H9 (cell line): ENCODE results near the gene TSPO. TPM values are rescaled to one million over a fixed set of nuclear protein-coding genes. Genes with fewer than 3 reads are reported as not detected.

Experiments used
- DNase-seq: peaks from one replicate; pipeline ENCODE4 v3.0.0-alpha.2; 2017
- H2AFZ ChIP-seq: one replicate; pipeline ENCODE4 v1.6.1; 2013; ENCODE audit warnings: mild to moderate bottlenecking, low read length, control low read depth, moderate library complexity
- H2AK5ac ChIP-seq: 2 replicates; pipeline ENCODE4 v1.6.1; 2013; ENCODE audit warnings: low read length, control low read depth, mixed read lengths; ENCODE audit not compliant: insufficient read length
- H2BK120ac ChIP-seq: one replicate; pipeline ENCODE4 v1.6.1; 2013; ENCODE audit warnings: low read depth, mild to moderate bottlenecking, low read length, control low read depth, inconsistent platforms; ENCODE audit not compliant: poor library complexity, severe bottlenecking
- H2BK12ac ChIP-seq: 2 replicates; pipeline ENCODE4 v1.6.1; 2013; ENCODE audit warnings: low read length, control low read depth, mixed read lengths, low read depth; ENCODE audit not compliant: insufficient read length
- H2BK15ac ChIP-seq: 2 replicates; pipeline ENCODE4 v1.6.1; 2013; ENCODE audit warnings: low read depth, low read length, control low read depth
- H2BK20ac ChIP-seq: one replicate; pipeline ENCODE4 v1.6.1; 2013; ENCODE audit warnings: low read depth, mild to moderate bottlenecking, low read length, control low read depth, inconsistent platforms; ENCODE audit not compliant: poor library complexity, severe bottlenecking
- H2BK5ac ChIP-seq: 2 replicates; pipeline ENCODE4 v1.6.1; 2013; ENCODE audit warnings: low read length, control low read depth, mixed read lengths; ENCODE audit not compliant: insufficient read length
- H3K14ac ChIP-seq: 2 replicates; pipeline ENCODE4 v1.6.1; 2013; ENCODE audit warnings: low read length, control low read depth; ENCODE audit not compliant: insufficient read depth
- H3K18ac ChIP-seq: 2 replicates; pipeline ENCODE4 v1.6.1; 2013; ENCODE audit warnings: low read depth, mild to moderate bottlenecking, mixed read lengths, low read length, control low read depth; ENCODE audit not compliant: insufficient read length
- H3K23ac ChIP-seq: 2 replicates; pipeline ENCODE4 v1.6.1; 2013; ENCODE audit warnings: low read length, control low read depth, mixed read lengths, low read depth; ENCODE audit not compliant: insufficient read length
- H3K23me2 ChIP-seq: 2 replicates; pipeline ENCODE4 v1.6.1; 2013; ENCODE audit warnings: low read depth, mild to moderate bottlenecking, mixed read lengths, low read length, control low read depth; ENCODE audit not compliant: insufficient read length, poor library complexity, severe bottlenecking
- H3K27ac ChIP-seq: 2 replicates; pipeline ENCODE4 v1.5.1; 2013; ENCODE audit warnings: low read length, control low read depth, mixed read lengths, low read depth; ENCODE audit not compliant: insufficient read length
- H3K27me3 ChIP-seq: 2 replicates; pipeline ENCODE4 v1.6.1; 2013; ENCODE audit warnings: low read length, control low read depth, inconsistent platforms; ENCODE audit not compliant: insufficient read depth
- H3K4ac ChIP-seq: 2 replicates; pipeline ENCODE4 v1.6.1; 2013; ENCODE audit warnings: low read depth, mild to moderate bottlenecking, control low read depth, inconsistent platforms, low read length, moderate library complexity
- H3K4me1 ChIP-seq: 2 replicates; pipeline ENCODE4 v1.6.1; 2013; ENCODE audit warnings: low read length, control low read depth, inconsistent platforms; ENCODE audit not compliant: insufficient read depth
- H3K4me2 ChIP-seq: 2 replicates; pipeline ENCODE4 v1.6.1; 2013; ENCODE audit warnings: low read length, control low read depth, mixed read lengths; ENCODE audit not compliant: insufficient read length, insufficient read depth
- H3K56ac ChIP-seq: 2 replicates; pipeline ENCODE4 v1.6.1; 2013; ENCODE audit warnings: low read depth, mild to moderate bottlenecking, mixed read lengths, low read length, control low read depth; ENCODE audit not compliant: insufficient read length
- H3K79me1 ChIP-seq: 2 replicates; pipeline ENCODE4 v1.6.1; 2013; ENCODE audit warnings: low read depth, mild to moderate bottlenecking, moderate library complexity, low read length, control low read depth, inconsistent platforms; ENCODE audit not compliant: insufficient read depth, poor library complexity, severe bottlenecking
- H3K79me2 ChIP-seq: 2 replicates; pipeline ENCODE4 v1.6.1; 2013; ENCODE audit warnings: low read length, control low read depth, inconsistent platforms; ENCODE audit not compliant: insufficient read depth
- H3K9ac ChIP-seq: 2 replicates; pipeline ENCODE4 v1.6.1; 2013; ENCODE audit warnings: low read length, control low read depth, mixed read lengths; ENCODE audit not compliant: insufficient read length; ENCODE audit errors: extremely low read depth
- H3K9me3 ChIP-seq: one replicate; pipeline ENCODE4 v1.6.1; 2013; ENCODE audit warnings: low read depth, low read length, inconsistent platforms; ENCODE audit not compliant: control insufficient read depth
- H3T11ph ChIP-seq: one replicate; pipeline ENCODE4 v1.6.1; 2013; ENCODE audit warnings: mild to moderate bottlenecking, low read length, control low read depth, inconsistent platforms
- H4K20me1 ChIP-seq: one replicate; pipeline ENCODE4 v1.6.1; 2013; ENCODE audit not compliant: control insufficient read depth, insufficient read length, insufficient read depth
- H4K5ac ChIP-seq: 2 replicates; pipeline ENCODE4 v1.6.1; 2013; ENCODE audit warnings: low read depth, mild to moderate bottlenecking, mixed read lengths, low read length, control low read depth; ENCODE audit not compliant: insufficient read length
- H4K8ac ChIP-seq: replicated peaks from 2 replicates; pipeline ENCODE4 v1.6.1; 2013; ENCODE audit warnings: low read length, control low read depth, mixed read lengths, low read depth; ENCODE audit not compliant: insufficient read length
- H4K91ac ChIP-seq: 2 replicates; pipeline ENCODE4 v1.6.1; 2013; ENCODE audit warnings: low read depth, mild to moderate bottlenecking, moderate library complexity, mixed read lengths, low read length, control low read depth; ENCODE audit not compliant: insufficient read length
- H3K27ac Mint-ChIP-seq, 3 experiments: 2 replicates in 2 of 3; 3 replicates in 1 of 3; pipeline ENCODE4 v1.8.0; 2020 to 2021; ENCODE audit warnings: mixed read lengths in 3 of 3, mild to moderate bottlenecking in 1 of 3, moderate library complexity in 1 of 3
- H3K27me3 Mint-ChIP-seq: 2 replicates; pipeline ENCODE4 v1.8.0; 2021; ENCODE audit warnings: low read depth, mild to moderate bottlenecking, moderate library complexity, mixed read lengths
- H3K36me3 Mint-ChIP-seq, 3 experiments: 2 replicates in 2 of 3; 3 replicates in 1 of 3; pipeline ENCODE4 v1.8.0; 2020 to 2021; ENCODE audit warnings: low read depth in 3 of 3, mixed read lengths in 3 of 3; ENCODE audit not compliant: insufficient read depth in 1 of 3
- H3K4me1 Mint-ChIP-seq, 2 experiments: 2 replicates each; pipeline ENCODE4 v1.8.0; 2020; ENCODE audit warnings: mixed read lengths in 2 of 2
- H3K4me3 Mint-ChIP-seq, 2 experiments: 2 replicates in 1 of 2; 3 replicates in 1 of 2; pipeline ENCODE4 v1.8.0; 2020 to 2021; ENCODE audit warnings: mild to moderate bottlenecking in 2 of 2, mixed read lengths in 2 of 2, moderate library complexity in 1 of 2
- H3K9me3 Mint-ChIP-seq, 2 experiments: 2 replicates in 1 of 2; 3 replicates in 1 of 2; pipeline ENCODE4 v1.8.0; 2020; ENCODE audit warnings: mild to moderate bottlenecking in 2 of 2, mixed read lengths in 2 of 2, moderate library complexity in 1 of 2
- WGBS: extraction: QIAGEN DNeasy Blood & Tissue Kit; methylation state at CpG from one replicate; pipeline ENCODE4 v1.1.7; 2013; ENCODE audit warnings: missing lambda C conversion rate, low lambda C conversion rate, mixed read lengths; ENCODE audit not compliant: insufficient read length; ENCODE audit errors: extremely low coverage; 5-methylcytosine and 5-hydroxymethylcytosine counted together
- total RNA-seq: library from RNA; stranded (reverse); gene quantifications from 2 replicates; pipeline ENCODE4 v1.2.1, GENCODE V29; 2021
- TF ChIP-seq, protein P1 (sequence below): fragments of 200-600 bp; sonication (generic); conservative IDR thresholded peaks from 3 replicates; pipeline ENCODE4 v1.8.0; 2021; ENCODE audit warnings: antibody characterized with exemption, mild to moderate bottlenecking

The TSPO gene
- total RNA-seq, 1 experiment from 2014 or later, result 14.8 TPM

DNA sequence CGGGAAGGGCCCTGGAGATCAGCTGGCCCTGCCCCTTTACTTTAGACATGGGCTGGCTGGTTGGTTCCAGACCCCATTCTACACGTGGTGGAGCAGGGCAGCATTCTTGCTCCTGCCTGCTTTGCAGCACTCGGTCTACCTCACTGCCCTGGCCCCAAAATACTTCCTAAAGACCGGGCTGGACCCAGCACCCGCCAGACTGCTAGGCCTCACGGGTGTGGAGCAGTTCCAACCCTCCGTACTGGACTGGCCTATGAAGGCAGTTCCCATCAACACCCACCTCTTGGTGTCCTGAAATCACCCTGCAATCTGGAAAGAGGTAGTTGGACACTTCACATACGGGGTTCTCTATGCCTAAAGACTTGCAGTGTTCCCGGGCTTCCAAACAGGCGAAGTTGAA lies 14.6 kb upstream of the TSPO start:
- Histone ChIP-seq H3K79me1 (no peaks in the 10 kb centered on the region), H3K4me1 (no peaks in the 10 kb centered on the region), H3K18ac (no peak overlapping the region), H2BK15ac (no peak overlapping the region), H3K27me3 (no peaks in the 10 kb centered on the region), H3K14ac (no peak overlapping the region), H3K9me3 (no peaks in the 10 kb centered on the region), H3K4me2 (no peak overlapping the region), H3T11ph (no peak overlapping the region), H3K56ac (no peak overlapping the region), H3K23me2 (no peaks in the 10 kb centered on the region), H3K4ac (no peak overlapping the region), H4K8ac (no peak overlapping the region), H2BK120ac (no peak overlapping the region), H4K5ac (no peak overlapping the region), H4K20me1 (no peaks in the 10 kb centered on the region), H2AK5ac (no peak overlapping the region), H3K9ac (no peak overlapping the region), H2BK20ac (no peak overlapping the region), H3K23ac (no peak overlapping the region), H2BK5ac (no peak overlapping the region), H2BK12ac (no peak overlapping the region), H3K27ac (no peak overlapping the region), H3K79me2 (no peaks in the 10 kb centered on the region), H2AFZ (no peak overlapping the region), H4K91ac (no peak overlapping the region)
- DNase-seq, result no peak
- Mint-ChIP-seq H3K4me3 (no peak overlapping the region), H3K9me3 (no peaks in the 10 kb centered on the region), H3K27ac (0 out of 7 replicates have a peak overlapping the region, but pooled peaks of 1 of the 3 experiments have one; percentile 24), H3K36me3 (peaks cover 26 to 82% (median 74%) of the 10 kb centered on the region in 3 experiments; a peak in 6 of 7 replicates), H3K4me1 (no peaks in the 10 kb centered on the region), H3K27me3 (no peaks in the 10 kb centered on the region)
- TF ChIP-seq, protein P1, sequence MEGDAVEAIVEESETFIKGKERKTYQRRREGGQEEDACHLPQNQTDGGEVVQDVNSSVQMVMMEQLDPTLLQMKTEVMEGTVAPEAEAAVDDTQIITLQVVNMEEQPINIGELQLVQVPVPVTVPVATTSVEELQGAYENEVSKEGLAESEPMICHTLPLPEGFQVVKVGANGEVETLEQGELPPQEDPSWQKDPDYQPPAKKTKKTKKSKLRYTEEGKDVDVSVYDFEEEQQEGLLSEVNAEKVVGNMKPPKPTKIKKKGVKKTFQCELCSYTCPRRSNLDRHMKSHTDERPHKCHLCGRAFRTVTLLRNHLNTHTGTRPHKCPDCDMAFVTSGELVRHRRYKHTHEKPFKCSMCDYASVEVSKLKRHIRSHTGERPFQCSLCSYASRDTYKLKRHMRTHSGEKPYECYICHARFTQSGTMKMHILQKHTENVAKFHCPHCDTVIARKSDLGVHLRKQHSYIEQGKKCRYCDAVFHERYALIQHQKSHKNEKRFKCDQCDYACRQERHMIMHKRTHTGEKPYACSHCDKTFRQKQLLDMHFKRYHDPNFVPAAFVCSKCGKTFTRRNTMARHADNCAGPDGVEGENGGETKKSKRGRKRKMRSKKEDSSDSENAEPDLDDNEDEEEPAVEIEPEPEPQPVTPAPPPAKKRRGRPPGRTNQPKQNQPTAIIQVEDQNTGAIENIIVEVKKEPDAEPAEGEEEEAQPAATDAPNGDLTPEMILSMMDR, result no peak
- no CpG with 5 or more reads among the region's 10 CpGs for WGBS
